ENCODE data around the gene MAP2K5.

MAP2K5 gene

DNA sequence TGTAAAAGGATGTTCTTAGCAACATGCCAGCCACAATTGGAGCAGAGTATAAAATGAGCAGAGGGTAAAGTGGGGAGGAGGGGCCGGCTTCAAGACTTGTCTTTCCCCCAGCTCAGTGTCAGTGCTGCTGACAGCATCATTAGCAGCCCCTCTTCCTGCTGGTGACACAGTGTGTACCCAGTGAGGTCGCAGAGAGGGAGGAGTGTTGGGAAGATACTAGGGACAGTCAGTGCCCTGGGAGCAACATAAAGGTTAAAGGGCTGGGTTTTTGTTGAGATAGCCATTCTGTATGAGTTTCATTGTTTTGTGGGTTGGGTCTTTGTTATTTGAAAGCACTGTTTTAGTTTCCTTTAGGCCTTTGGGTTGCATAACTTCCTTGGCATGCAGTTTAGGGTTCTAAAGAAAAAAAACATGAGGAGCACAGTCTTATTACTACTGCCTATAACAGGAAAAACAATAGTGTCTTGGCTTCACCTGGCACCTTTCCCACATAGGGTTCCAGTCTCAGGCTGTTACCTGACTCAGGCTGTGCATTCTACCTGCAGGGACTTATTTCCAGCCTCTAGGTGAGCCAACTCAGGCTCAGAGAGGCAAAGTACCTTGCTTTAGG lies 188.7 kb downstream of the MAP2K5 start:
- DNase-seq: no peak

DNA sequence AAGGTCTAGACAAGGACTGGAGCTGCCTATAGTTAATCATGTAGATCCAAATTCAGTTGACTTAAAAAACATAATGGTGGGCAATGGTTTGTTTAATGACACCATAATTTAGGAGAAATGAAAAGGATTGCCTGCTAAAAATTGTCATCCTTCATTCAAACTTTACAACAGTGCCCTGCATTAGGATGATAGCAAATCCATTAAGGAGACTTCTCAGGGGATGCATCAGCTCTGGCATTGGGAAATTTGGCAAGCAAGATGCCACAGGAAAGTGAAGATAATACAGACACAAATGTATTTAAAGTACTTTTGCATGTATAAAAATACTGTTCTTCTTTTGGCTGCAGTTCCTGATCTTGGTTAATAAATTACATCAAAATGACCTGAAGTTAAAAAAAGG lies 189.7 kb downstream of the MAP2K5 start:
- no peak for DNase-seq

DNA sequence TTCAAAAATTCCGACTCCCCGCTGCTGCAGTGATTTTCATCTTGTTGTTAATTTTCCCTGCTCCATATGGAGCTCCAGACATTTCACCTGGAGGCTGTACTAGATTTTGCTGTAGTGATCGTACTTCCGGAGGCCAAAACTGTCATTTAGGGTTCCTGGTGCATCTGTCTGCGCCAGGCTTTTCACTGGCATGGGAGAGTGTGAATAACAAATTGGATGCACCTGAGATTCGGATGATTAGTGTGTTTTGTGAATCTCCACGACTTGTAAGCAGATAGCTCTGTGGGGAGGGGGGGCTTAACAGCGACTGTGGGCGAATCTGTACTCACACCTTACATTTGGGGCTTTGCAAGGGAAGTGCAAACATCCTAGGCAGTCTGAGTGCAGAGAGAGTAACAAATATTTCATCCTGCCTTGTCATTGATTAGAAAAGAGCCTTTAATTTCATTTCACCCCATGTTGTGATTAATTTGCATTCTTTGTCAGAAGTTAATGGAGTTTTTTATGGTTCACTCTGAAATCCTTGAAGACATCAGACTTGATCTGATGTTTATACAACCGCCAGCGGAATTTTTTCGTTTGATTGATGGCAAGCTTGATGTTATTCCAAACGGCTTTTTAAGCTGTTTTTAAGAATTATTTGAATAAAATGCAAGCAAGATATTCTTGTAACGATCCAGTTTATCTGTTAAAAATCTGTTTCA lies 190.3 kb downstream of the MAP2K5 start:
- DNase-seq: no peak

DNA sequence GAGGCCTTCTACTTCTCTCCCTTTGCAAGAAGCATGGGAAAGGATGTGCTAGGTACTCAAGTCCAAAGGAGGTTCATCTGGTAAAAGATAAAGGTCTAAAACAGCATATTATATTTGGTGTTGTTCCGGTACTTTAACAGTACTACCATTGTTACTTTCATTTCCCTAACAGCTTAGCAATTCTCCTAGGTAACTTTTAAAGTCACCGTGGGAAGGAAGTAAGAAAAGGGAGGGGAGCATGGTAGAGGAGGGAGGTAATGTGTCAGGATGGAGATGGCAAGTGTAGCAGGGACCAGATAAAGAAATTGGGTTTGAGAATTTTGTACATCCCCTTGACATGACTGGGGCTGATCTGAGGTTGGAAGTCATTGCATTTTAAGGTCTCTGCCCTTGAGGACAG lies 193.4 kb downstream of the MAP2K5 start:
- no peak for DNase-seq

DNA sequence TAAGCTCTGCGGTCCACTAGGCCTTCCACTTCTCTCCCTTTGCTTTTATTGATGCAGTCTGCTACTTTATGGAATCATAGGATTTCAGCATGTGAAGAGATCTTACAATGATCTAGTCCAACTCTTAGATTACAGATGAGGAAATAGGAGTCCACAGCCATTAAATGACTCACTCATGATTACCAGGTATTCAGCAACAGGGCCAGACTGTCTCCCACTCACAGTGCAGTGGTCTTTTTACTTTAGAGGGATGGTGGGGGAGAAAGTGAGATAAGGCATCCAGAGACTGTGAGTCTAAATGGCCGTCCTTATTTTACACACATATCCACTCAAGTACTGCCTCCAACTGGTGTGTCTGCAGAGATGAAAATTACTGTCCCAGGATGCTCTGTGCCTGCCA lies 194.3 kb downstream of the MAP2K5 start:
- no peak for DNase-seq

DNA sequence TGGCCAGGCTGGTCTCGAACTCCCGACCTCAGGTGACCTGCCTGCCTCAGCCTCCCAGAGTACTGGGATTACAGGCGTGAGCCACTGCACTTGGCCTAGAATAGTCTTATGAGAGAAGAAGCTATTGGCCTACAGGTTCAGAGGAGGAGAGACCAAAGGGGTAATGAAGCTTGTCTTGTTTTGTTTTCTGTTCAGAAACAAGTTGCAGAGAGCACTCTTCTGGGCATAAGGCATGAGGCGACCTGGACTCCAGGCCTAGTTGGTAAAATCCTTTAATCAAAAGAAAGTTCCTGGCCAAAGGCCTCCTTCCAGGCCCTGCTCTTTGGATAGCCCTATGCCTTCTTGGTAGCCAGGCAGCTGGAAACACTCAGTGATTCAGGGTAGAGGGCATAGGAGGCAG lies 195.6 kb downstream of the MAP2K5 start:
- no peak for DNase-seq

DNA sequence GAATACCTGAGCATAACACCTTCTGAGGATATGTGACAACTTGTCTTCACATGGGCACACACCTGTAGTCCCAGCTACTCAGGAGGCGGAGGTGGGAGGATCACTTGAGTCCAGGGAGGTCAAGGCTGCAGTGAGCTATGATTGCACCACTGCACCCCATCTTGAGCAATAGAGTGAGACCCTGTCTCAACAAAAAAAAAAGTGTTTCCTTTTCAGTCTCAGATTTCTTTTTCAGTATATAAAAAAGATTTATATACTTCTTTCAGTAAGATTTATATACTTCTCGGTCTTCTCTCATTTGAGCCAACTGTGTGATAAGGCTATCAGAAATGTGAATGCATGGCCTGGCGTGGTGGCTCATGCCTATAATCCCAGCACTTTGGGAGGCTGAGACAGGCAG lies 197.9 kb downstream of the MAP2K5 start:
- DNase-seq: no peak

DNA sequence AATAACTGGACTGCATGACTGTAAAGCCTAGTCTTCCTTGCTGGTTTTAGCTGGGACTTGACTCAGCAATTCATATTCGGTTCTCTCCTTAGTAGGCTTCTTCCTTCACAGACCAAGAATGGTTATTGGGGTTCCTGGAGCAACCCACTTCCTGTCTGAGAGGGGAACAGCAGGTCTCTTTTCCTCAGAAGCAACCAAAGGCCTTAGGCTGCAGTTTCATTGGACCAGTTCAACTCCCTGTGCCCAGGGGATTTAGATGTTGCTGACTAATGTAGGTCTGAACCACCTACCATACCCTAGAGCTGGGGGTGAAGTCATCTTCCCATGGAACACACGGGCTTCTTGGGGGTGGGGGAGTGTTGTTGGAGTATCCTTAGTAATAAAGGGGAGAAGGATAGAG lies 198.8 kb downstream of the MAP2K5 start:
- no peak for DNase-seq

DNA sequence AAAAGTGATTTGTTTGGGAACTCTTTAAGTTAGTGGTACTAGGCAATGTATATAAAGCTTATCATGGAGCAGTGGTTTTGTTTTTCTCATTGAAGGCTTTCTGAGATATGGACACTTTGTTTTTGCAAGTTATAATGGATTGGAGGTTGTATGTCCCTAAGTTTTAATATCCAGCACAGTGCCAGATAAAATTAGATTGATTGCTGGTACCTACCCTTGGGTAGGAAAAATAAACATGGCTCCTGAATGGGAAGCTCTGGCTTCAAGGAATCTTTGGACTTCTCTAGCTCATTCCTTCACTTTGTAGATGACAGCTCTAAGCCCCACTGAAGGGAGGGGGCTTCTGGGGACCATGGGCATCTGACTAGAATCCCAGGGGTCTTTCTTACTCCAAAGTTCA lies 201.1 kb downstream of the MAP2K5 start:
- no peak for DNase-seq

DNA sequence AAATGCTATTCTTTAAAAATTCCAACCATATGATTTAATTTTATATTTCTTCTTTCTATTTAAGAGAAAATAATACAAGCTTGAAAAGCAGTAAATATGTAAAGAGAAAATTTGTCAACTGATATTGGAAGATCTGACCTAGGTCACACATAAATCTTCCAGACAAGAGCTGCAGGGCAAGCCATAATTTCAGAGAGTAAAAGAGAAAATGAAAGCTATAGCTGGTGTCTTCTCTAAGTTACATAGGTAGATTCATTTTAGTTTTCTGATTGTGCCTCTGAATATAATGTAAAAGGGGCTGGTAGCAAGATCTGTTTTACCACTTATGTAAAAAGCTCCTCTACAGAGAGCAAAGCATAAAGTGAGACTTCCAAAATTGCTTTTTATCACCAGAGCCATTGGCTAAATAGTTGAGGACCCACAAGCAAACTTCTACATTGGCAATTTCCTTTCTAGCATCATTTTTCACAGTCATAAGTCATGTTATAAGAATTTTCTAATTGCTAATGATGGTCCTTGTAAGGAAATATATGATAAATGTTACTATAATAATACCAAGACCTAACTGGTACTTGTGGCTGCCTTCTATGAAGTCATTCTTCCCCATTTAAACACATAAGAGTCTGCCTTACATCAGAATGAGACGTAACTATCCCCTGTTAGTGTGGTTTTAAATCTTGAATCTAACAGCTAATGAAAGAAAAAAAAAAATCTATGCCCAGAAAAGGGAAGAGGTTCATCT lies 202.0 kb downstream of the MAP2K5 start:
- DNase-seq: no peak

DNA sequence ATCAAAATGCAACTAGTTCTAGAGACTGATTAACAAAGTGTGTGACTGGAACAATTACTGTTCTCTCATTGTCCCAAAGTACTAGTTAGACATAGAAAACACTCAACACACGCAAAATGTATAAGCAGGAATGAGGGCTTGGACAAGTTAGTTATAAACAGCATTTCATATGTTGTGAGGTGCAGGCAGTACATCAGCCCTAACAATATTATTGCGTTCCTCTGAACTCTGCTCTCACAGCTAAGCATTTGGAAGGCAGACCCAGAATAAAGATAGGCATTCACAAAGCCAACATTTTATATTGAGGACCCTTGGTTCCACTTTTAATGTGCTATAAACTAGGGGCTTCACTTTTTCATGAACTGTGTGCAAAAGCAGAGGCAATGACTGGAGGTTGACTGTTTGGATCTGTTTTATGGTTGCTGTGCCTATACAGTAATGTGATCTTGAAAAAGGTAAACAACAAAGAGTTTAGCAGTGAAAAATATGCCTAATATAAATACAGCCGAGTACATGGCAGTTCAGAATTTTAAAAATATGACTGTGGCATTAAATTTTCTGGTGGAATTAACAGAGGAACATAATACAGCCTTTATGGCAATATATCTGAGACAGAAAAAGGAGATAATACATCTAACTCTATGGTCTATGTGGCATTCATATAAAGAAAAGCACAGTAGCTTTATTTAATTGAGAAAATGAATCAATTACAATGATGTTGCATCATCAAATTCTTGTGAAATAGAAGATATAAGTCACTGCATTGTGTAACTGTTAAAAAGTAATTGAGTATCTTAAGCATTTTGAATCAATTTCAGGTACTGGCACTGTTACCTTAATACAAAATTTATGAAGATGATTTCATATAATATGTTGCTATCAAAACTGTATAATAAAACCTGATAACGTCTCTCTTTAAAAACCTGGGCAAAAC lies 202.8 kb downstream of the MAP2K5 start:
- DNase-seq: no peak

DNA sequence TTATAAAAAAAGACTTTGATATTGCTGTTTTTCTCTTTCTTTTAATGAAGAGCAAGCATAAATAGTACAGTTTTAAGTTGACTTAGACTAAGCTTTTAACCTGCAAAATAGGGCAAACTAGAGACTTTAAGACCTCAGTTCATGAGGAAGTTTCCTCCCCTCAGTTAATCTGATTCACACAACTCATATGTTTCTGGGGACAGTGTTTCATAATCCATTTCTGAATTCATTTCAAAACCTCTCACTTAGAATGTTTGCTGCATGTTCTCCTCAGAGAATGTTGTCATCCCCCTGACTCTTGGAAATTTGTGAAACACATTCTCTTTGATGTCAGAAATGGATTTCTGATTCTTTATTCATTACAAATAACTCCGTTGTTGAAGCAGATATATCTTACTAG lies 203.5 kb downstream of the MAP2K5 start:
- no peak for DNase-seq

DNA sequence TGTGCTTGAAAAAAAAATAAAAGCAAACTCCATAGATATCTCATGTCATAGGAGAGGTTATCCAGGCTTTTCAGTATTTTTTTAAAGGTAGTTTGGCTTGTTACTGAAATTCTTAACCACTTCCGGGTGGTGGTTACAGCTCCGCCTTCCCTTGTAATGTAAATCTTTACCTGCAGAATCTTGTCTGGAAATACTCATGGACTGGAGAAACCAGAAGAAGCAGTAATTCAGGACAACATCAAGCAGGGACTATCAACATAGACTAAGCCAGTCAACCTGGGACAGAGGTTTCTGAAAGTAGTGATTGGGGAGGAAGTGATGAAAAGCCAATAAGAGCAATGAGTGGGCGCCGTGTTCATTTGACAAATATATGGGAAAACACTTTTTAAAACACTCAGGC lies 203.9 kb downstream of the MAP2K5 start:
- DNase-seq: no peak

DNA sequence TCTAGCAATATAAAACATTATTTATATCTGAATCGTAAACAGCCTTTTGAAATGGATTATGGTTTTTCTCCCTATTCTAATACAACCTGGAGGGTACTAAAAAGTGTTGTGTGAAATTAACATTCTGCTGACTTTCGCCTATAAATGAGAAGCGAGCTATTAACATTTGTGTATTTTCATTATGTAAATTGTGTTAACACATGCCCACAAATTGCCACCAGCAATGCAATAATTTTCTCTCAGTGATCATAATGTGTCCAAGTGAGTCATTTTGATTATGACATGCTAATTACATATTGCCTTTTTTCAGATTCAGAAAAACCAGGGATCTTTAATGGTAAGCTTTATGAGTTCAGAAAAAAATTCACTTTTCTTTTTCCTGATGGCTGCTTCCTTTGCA lies 205.4 kb downstream of the MAP2K5 start:
- DNase-seq: no peak

DNA sequence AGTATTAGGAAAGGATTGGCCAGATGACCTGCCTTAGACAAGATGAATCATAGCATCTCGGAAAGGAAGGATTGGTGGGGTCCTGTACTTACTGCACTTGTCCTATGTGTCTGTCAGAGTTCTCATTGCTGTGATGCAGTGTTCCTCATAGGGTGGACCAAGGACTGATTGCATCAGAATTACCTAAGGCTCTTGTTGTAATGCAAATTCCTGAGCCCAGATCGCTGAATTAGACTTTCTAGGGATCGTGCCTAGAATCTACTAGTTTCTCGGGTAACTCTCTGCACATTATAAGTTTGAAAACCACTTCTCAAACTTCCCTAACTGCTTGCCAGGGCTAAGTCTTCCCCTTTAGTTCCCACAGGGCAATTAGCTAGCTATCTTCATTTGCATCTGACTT lies 207.9 kb downstream of the MAP2K5 start:
- DNase-seq: no peak

DNA sequence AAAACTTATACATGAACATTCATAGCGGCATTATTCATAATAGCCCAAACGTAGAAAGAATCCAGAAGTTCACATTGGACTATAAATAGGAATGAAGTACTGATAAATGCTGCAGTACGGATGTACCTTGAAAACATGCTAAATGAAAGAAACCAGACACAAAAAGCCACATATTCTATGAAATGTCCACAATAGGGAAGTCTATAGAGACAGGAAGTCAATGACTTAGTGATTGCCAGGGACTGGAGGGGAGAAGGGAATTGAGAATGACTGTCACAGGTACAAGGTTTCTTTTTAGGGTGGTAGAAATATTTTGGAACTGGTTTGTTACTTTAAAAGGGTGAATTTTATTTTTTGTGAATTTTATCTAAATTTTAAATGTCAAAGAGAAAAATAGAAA lies 211.4 kb downstream of the MAP2K5 start:
- no peak for DNase-seq

DNA sequence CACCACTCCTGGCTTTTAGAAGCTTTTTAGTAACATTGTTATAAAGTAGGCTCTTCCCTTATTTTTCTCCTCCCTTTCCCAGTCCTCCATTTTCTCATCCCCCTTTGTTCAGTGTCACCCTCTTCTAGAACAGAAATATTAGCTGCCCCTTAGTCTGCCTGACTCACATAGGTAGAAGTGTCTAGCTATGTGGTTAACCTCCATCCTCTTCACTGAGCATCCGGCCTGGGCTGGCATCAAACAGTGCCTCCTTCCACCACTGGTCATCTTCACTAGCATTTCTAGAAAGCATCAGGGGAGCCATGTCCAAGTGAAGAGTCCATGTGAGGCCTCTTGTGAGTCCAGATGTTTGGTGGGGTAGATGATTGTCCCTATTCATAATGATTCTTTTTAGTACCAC lies 212.8 kb downstream of the MAP2K5 start:
- DNase-seq: no peak

DNA sequence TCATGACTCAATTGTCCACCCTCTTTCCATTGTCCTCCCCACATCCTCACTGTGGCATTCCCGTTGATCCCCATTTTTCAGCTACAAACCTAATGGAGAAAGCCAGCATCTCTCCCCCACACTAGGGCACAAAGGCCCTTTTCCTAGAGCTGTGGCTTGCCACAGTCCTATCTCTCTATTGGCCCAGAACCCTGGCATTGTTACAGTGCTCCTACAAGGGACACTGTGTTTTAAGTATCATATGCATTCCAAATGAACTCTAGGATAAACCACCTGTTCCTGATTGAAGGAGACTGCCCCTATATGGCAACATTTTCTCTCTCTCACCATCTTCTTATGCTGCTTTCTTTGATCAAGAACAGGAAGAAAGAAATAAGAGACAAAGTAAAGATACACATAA lies 213.4 kb downstream of the MAP2K5 start:
- DNase-seq: no peak

DNA sequence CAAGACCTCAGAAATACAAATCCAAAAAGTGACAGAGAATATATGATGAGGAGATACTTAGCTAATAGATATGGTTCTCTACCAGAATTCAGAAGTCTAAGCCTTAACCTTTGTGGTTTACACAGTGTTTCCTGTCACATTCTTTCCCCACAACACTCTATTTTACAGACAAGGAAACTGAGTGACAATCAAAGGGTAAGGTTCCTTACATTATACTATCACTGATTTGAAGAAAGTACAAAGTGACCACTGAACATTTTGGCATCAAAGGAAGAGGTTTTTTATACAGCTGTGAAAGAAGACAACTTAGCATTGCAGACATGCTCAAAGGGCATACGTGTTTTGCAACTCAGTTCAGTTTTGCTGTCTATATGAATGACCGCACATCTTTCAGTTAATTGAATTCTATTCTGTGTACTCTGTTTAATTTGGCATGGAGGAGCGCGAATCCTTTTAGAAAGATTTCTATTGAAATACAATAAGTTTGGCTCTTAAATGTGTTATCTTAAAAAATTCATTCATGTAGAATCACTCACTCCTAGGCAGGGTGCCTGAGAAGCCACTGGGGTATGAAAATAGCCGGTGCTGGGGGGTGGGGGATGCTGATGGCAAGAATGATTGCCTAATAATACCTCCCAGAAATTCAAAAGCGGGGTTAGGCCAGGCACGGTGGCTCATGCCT lies 216.3 kb downstream of the MAP2K5 start:
- DNase-seq: no peak

DNA sequence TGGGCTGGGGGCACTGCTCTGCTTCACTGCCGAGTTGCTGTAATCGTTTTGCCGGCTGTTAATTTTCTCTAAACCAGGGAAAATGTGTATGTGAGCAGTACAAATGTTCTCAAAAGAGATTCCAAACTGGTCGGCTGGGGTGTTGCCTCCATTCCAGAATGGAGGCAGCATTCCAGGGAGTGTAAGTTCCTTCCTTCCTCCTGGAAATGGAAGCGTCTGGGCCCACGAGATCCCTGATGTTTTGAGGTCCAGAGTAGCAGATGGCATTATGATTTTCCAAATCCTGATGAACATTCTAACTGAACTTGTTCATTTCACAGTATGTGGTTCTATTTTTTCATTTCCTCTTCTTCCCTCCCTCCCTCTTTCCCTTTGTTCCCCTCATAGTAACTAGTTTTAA lies 218.4 kb downstream of the MAP2K5 start:
- DNase-seq: no peak

DNA sequence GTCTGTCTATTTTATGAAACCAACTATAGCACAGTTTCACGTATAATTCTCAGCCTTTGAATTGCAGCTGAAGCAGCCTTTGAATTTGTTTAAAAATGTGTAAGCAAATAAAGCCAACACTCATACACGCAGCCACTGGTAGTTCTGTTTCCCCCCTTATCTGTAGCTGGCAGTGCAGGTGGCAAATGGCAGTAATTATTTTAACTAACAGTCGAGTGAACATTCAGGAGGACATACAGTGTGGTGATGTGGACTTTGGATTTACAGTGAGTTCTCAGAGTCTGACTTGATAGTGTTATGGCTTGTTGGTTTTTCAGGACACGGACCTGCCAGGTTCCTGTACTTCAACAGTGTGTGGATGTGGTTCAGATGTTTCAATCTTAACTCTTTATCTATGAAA lies 218.8 kb downstream of the MAP2K5 start:
- DNase-seq: peak; percentile 35

DNA sequence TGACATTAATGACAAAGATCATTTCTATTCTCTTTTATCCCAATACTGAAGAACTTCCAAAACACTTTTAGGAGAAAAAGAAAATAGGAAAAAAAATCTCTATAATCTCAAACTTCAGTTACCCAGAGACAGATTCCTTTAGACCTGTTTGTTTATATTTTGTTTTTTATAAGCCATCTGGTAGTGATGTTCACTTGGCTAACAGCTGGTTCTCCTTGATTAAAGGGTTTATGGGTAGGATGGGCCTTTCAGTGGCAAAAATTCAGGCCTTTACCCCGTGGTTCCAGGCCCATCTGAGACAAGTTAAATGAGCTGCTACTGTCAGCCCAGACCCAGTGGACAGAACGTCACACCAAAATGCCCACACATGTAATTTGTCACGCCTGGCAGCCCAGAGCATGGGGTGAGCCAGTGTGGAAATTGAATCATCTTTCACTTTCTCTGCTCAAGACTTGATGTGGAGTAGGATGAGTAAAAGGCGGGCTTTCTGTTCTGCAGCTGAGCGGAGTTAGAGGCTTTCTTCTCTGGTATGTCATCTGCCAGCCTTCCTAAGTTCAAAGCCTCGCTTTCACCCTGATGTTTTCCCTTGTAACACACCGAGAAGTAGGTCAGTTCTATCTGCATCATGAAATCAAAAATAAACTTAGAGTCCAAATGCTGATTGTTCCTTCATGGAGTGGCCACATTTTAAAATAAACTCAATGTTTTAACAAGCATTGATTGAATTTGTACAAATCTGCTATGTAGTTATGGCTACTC lies 220.3 kb downstream of the MAP2K5 start:
- no peak for DNase-seq

Data from NCI-H510A treated with DMSO at 0.1 percent for 48 hours (cell line).